Body of pancreas (tissue), 4 donors: ENCODE results near the gene CHST2. TPM values are rescaled to one million over a fixed set of nuclear protein-coding genes. Genes with fewer than 3 reads are reported as not detected.
A peak's percentile ranks its signal among the peaks of the same experiment; 100 is the strongest.

Experiments used
- ATAC-seq: fragments of 150-250 bp; one replicate; pipeline ENCODE4 v1.9.1; 2016
- DNase-seq, 4 donors: peaks; one replicate each; pipeline ENCODE4 v3.0.0-alpha.2; 2019
- H3K27ac ChIP-seq, 4 donors: fragments of 200-600 bp; sonication (generic); 1 replicate in 3 of 4; 2 replicates in 1 of 4; pipeline versions ENCODE4 v1.5.1 to v1.6.1; 2016 to 2019; ENCODE audit warnings: mild to moderate bottlenecking in 1 of 4, mixed read lengths in 1 of 4, moderate library complexity in 1 of 4
- H3K27me3 ChIP-seq, 2 donors: fragments of 200-600 bp; sonication (generic); one replicate each; pipeline ENCODE4 v1.6.0; 2016; ENCODE audit warnings: mild to moderate bottlenecking in 1 of 2
- H3K36me3 ChIP-seq, 2 donors: fragments of 200-600 bp; sonication (generic); replicated peaks in 1 of 2; 2 replicates each; pipeline ENCODE4 v1.5.1; 2016; ENCODE audit warnings: low read depth in 2 of 2; ENCODE audit not compliant: insufficient read depth in 1 of 2
- H3K4me1 ChIP-seq: fragments of 200-600 bp; sonication (generic); one replicate; pipeline ENCODE4 v1.6.0; 2016
- H3K4me3 ChIP-seq, 2 donors: fragments of 200-600 bp; sonication (generic); 1 replicate in 1 of 2; 2 replicates in 1 of 2; pipeline ENCODE4 v1.5.1; 2016 to 2019
- H3K9me3 ChIP-seq, 3 donors: fragments of 200-600 bp; sonication (generic); 1 replicate in 2 of 3; 2 replicates in 1 of 3; pipeline ENCODE4 v1.5.1; 2016
- POLR2A ChIP-seq, 3 donors: fragments of 450-650 bp; IDR thresholded peaks; one replicate each; pipeline ENCODE4 v1.6.1; 2016; ENCODE audit warnings: antibody characterized with exemption in 3 of 3, mild to moderate bottlenecking in 2 of 3
- WGBS, 2 donors: methylation state at CpG; one replicate each; pipeline ENCODE4 v1.1.5; 2017; 5-methylcytosine and 5-hydroxymethylcytosine counted together
- intact Hi-C: fragments of 100-400 bp; cut with DNase I; formaldehyde crosslinking; loops from one replicate; pipeline ENCODE4 v1.15.1; 2023
- total RNA-seq, 2 donors: library from RNA; depleted of rRNA; stranded (reverse); fragments of >200 nt; gene quantifications; one replicate each; pipeline ENCODE4 v1.1.0, GENCODE V29; 2016
- TF ChIP-seq, protein P1 (sequence below), 7 experiments: fragments of 450-650 bp in 4 of 7; fragments of 200-600 bp in 3 of 7; sonication (generic) in 3 of 7; IDR thresholded peaks; one replicate each; pipeline ENCODE4 v1.5.1; 2016 to 2019; ENCODE audit warnings: antibody characterized with exemption in 7 of 7

Gene CHST2
- total RNA-seq, 2 donors from 2014 or later, result 1.3 to 4.3 TPM

DNA sequence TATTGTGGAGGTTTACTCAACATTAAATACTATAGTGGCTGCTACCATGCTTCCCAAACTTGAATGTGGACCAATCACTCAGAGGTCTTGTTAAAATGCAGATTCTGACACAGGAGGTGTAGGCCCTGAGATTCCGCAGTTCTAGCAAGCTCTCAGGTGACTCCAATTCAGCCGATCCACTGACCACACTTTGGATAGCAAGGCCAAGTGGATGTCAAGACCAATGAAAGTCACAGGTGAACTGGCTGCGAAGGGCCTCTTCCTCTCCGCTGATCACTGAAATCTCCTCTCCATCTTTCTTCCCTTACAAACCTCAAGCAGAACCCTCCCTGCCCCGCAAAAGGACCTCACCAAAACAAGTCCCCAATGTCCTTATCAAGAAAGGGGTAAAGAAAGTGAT, 9.2 kb upstream of the CHST2 start:
- 78 to 82% methylated on average over 5 of the region's 5 CpGs for WGBS, 2 donors
- intact Hi-C loops, result no loop called here
- Histone ChIP-seq H3K4me1 (no peaks in the 10 kb centered on the region), H3K9me3 (peaks cover 0 to 3% (median 0%) of the 10 kb centered on the region in 3 donors), H3K4me3 (no peak overlapping the region), H3K36me3 (no peaks in the 10 kb centered on the region), H3K27me3 (no peaks in the 10 kb centered on the region), H3K27ac (no peak overlapping the region)
- TF ChIP-seq, protein P1, sequence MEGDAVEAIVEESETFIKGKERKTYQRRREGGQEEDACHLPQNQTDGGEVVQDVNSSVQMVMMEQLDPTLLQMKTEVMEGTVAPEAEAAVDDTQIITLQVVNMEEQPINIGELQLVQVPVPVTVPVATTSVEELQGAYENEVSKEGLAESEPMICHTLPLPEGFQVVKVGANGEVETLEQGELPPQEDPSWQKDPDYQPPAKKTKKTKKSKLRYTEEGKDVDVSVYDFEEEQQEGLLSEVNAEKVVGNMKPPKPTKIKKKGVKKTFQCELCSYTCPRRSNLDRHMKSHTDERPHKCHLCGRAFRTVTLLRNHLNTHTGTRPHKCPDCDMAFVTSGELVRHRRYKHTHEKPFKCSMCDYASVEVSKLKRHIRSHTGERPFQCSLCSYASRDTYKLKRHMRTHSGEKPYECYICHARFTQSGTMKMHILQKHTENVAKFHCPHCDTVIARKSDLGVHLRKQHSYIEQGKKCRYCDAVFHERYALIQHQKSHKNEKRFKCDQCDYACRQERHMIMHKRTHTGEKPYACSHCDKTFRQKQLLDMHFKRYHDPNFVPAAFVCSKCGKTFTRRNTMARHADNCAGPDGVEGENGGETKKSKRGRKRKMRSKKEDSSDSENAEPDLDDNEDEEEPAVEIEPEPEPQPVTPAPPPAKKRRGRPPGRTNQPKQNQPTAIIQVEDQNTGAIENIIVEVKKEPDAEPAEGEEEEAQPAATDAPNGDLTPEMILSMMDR (IDR thresholded peaks at IDR 0.05), result no peak
- TF ChIP-seq POLR2A (IDR thresholded peaks at IDR 0.05), result no peak
- ATAC-seq, result no peak
- DNase-seq, result no peak

DNA sequence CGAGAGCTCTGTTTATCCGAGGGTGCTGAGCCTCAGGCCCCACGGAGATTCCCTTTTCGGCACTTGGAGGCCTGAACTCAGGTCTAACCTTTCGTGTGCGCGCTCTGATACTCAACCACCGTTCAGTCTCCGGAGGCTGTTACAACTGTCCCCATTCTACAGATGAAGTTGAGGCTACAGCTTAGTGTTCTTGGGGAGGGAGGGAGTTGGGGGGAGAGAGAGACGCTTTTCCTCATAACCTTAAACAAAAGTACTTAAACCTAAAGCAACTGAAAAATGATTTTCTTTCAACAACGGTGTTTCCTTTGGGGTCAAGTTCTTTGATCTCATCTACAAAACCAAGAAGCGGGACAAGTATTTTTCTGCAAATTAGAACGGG, 952 bp upstream of the CHST2 start:
- Histone ChIP-seq H3K4me1 (peaks cover 24% of the 10 kb centered on the region), H3K27ac (no peak overlapping the region)
- intact Hi-C loops, result no loop called here

DNA sequence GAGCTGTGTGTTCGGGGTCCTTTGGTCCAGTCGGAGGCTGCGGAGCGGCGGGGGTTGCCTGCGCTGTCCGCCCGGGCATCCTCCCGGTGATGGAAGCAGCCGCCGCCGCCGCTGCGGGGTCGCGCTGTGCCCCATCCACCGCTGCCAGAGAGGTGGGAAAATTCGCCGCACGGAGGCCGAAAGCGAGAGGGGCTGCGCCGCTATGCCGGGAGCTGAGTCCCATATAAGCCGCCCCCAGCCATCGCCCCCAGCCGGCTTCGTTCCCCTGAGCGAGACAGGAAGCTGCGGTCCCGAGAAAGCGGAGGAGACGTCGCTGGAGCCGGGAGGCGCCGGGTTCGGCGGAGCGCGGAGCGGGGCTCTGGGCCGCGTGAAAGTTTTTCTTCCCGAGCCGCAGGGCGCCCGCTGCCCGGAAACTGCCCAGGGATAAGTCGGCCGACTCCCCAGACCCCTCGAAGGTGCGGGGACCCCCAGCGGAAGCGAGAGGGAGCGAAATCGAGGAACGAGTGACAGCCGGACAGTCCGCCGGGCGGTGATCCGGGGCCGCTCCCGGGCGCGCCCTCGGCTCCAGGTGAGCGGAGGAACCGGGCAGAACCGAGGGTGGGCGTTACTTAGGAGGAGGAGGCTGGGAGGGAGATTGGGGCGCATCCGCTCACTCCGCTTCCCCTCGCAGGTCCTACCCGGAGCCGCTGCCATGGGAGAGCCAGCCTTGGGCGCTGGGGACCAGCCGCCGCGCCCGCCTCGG, 574 bp downstream of the CHST2 start:
- H3K9me3 ChIP-seq, result no peaks in the 10 kb centered on the region
- TF ChIP-seq, protein P1 (IDR thresholded peaks at IDR 0.05), result no peak
- no peak for TF ChIP-seq POLR2A (IDR thresholded peaks at IDR 0.05)
- peak in 1 of 4 donors; percentile 12 for DNase-seq
- peaks cover 0 to 25% of the 10 kb centered on the region in 2 donors for H3K27me3 ChIP-seq
- WGBS, 2 donors, result 1 to 4% methylated on average over 11 to 85 of the region's 85 CpGs
- peak overlapping the region; percentile 28 to 35 for H3K4me3 ChIP-seq
- no peaks in the 10 kb centered on the region for H3K36me3 ChIP-seq
- intact Hi-C loops, result no loop called here
- H3K4me1 ChIP-seq, result peaks cover 32% of the 10 kb centered on the region
- peak overlapping the region in 1 of 4 donors; percentile 5 for H3K27ac ChIP-seq
- ATAC-seq, result peak; percentile 36

More for the DNA sequence above, 952 bp upstream of the CHST2 start:
- DNase-seq (no peak), ATAC-seq (no peak)
- Histone ChIP-seq H3K9me3 (no peaks in the 10 kb centered on the region), H3K4me3 (no peak overlapping the region), H3K36me3 (no peaks in the 10 kb centered on the region), H3K27me3 (peaks cover 0 to 25% of the 10 kb centered on the region in 2 donors)
- TF ChIP-seq POLR2A (IDR thresholded peaks at IDR 0.05), result no peak
- TF ChIP-seq, protein P1 (IDR thresholded peaks at IDR 0.05), result no peak
- 28 to 41% methylated on average over 13 of the region's 13 CpGs for WGBS, 2 donors

DNA sequence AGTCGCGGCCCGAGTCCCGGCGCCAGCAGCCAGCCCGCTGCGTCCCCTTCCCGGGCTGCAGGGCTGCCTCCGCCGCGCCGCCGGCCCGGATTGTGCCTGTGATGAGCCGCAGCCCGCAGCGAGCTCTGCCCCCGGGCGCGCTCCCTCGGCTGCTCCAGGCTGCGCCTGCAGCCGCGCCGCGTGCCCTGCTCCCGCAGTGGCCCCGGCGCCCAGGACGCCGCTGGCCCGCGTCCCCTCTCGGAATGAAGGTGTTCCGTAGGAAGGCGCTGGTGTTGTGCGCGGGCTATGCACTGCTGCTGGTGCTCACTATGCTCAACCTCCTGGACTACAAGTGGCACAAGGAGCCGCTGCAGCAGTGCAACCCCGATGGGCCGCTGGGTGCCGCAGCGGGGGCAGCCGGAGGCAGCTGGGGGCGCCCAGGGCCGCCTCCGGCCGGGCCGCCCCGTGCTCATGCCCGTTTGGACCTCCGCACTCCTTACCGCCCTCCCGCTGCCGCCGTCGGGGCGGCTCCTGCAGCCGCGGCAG, 1.2 kb downstream of the CHST2 start:
- Histone ChIP-seq H3K27ac (no peak overlapping the region), H3K27me3 (peaks cover 0 to 25% of the 10 kb centered on the region in 2 donors), H3K36me3 (no peaks in the 10 kb centered on the region), H3K4me1 (peaks cover 34% of the 10 kb centered on the region), H3K4me3 (peak overlapping the region in 1 of 2 donors; percentile 28), H3K9me3 (no peaks in the 10 kb centered on the region)
- ATAC-seq, result no peak
- DNase-seq, result peak in 2 of 4 donors; percentile 6 to 12
- TF ChIP-seq POLR2A (IDR thresholded peaks at IDR 0.05), result no peak
- TF ChIP-seq, protein P1 (IDR thresholded peaks at IDR 0.05), result peak in 1 of 7 experiments; percentile 4
- intact Hi-C loops, result no loop called here
- 1% methylated on average over 57 of the region's 60 CpGs; no CpG with 5 or more reads in 1 of the 2 donors for WGBS, 2 donors
